IPS-18c (cell line): ENCODE results near the gene LEF1.

Experiments used
- H3K4me3 ChIP-seq: 2 replicates; pipeline ENCODE4 v1.7.0; 2013; ENCODE audit warnings: low read depth, mild to moderate bottlenecking, low read length, moderate library complexity; ENCODE audit not compliant: insufficient read depth
- H3K9me3 ChIP-seq: one replicate; pipeline ENCODE4 v1.6.1; 2013; ENCODE audit warnings: mild to moderate bottlenecking, low read length, moderate library complexity; ENCODE audit not compliant: control insufficient read depth, insufficient read depth

Gene LEF1

GRCh38 chr4:108168671-108169523 is at the start of gene LEF1:
Gene LEF1 (minus strand): TSS chr4:108168932. CDS start chr4:108167767, 1,165 bp downstream.
- Histone ChIP-seq H3K4me3 (peak within 1 kb of the TSS; percentile 64), H3K9me3 (no peaks in the 10 kb centered on the region)

- H3K9me3 ChIP-seq, result peaks cover 2% of the 10 kb centered on the region
- H3K4me3 ChIP-seq, result no peak overlapping the region
Measured at GRCh38 chr4:108216510-108216909, 47.8 kb upstream of the LEF1 start.

- H3K9me3 ChIP-seq, result peaks cover 2% of the 10 kb centered on the region
- H3K4me3 ChIP-seq, result no peak overlapping the region
Measured at GRCh38 chr4:108215055-108215454, 46.3 kb upstream of the LEF1 start.

- no peaks in the 10 kb centered on the region for H3K9me3 ChIP-seq
- H3K4me3 ChIP-seq, result no peak overlapping the region
Measured at GRCh38 chr4:108213723-108214122, 45.0 kb upstream of the LEF1 start.

- Histone ChIP-seq H3K9me3 (no peaks in the 10 kb centered on the region), H3K4me3 (no peak overlapping the region)
Measured at GRCh38 chr4:108213308-108213707, 44.6 kb upstream of the LEF1 start.

GRCh38 chr4:108210989-108211835 is 42.5 kb upstream of the LEF1 start:
- H3K9me3 ChIP-seq, result no peaks in the 10 kb centered on the region
- H3K4me3 ChIP-seq, result no peak overlapping the region

GRCh38 chr4:108209489-108209888 is 40.8 kb upstream of the LEF1 start:
- Histone ChIP-seq H3K9me3 (no peaks in the 10 kb centered on the region), H3K4me3 (no peak overlapping the region)

- Histone ChIP-seq H3K9me3 (no peaks in the 10 kb centered on the region), H3K4me3 (no peak overlapping the region)
Measured at GRCh38 chr4:108205859-108206258, 37.1 kb upstream of the LEF1 start.

GRCh38 chr4:108204518-108204917 is 35.8 kb upstream of the LEF1 start:
- H3K9me3 ChIP-seq, result no peaks in the 10 kb centered on the region
- H3K4me3 ChIP-seq, result no peak overlapping the region

GRCh38 chr4:108203377-108203776 is 34.6 kb upstream of the LEF1 start:
- H3K4me3 ChIP-seq, result no peak overlapping the region
- H3K9me3 ChIP-seq, result no peaks in the 10 kb centered on the region

- no peak overlapping the region for H3K4me3 ChIP-seq
- H3K9me3 ChIP-seq, result no peaks in the 10 kb centered on the region
Measured at GRCh38 chr4:108201774-108202173, 33.0 kb upstream of the LEF1 start.

- Histone ChIP-seq H3K4me3 (no peak overlapping the region), H3K9me3 (no peaks in the 10 kb centered on the region)
Measured at GRCh38 chr4:108199881-108200280, 31.1 kb upstream of the LEF1 start.

- Histone ChIP-seq H3K4me3 (no peak overlapping the region), H3K9me3 (no peaks in the 10 kb centered on the region)
Measured at GRCh38 chr4:108193886-108194672, 25.3 kb upstream of the LEF1 start.

- Histone ChIP-seq H3K9me3 (no peaks in the 10 kb centered on the region), H3K4me3 (no peak overlapping the region)
Measured at GRCh38 chr4:108192935-108193334, 24.2 kb upstream of the LEF1 start.

GRCh38 chr4:108192056-108192455 is 23.3 kb upstream of the LEF1 start:
- no peaks in the 10 kb centered on the region for H3K9me3 ChIP-seq
- no peak overlapping the region for H3K4me3 ChIP-seq

GRCh38 chr4:108191269-108191914 is 22.7 kb upstream of the LEF1 start:
- Histone ChIP-seq H3K4me3 (no peak overlapping the region), H3K9me3 (no peaks in the 10 kb centered on the region)

GRCh38 chr4:108188770-108189169 is 20.0 kb upstream of the LEF1 start:
- H3K9me3 ChIP-seq, result no peaks in the 10 kb centered on the region
- H3K4me3 ChIP-seq, result no peak overlapping the region
